ENCODE results near the gene TRMT112.
A peak's percentile ranks its signal among the peaks of the same experiment; 100 is the strongest.

TRMT112 gene

DNA sequence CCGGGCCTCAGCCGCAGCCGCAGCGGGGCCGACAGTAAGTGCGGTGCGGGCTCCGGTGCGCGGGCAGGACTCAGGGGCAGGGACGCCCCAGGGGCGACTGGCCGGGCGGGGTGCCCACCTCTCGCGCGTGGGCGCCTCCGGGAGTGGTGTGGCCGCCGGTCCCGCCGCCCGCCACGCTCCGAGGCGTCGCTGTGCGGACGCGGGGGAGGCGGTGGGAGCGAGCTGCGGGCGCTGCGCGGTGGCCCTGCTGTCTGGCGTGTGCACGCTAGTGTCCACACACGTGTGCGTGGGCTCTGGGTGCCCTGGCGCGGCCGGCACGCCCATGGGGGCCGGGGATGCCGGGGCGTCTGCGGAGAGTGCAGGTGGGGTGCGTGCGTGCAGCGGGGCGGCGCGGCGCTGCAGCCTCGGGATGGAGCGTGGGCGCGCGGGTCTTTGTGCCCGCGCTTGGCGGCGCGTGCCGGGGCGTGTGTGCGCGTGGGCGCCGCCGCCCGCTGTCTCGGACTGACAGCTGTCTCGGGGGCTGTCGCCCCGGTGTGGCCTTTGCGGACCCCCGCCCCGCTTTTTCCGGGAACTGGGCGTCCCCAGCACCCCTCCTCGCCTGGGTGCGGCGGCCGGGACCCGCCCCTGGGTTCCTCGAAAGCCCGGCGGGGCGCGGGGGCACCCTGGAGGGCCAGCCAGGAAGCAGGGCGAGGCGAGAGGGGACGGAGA, 25.5 kb downstream of the TRMT112 start:
- Histone ChIP-seq H3K4me1 (ENCODE audit: control insufficient read depth, insufficient read depth, low read length) (peaks cover 13% of the 10 kb centered on the region), H3K4me3 (ENCODE audit: insufficient read depth, low read depth, low read length) (peak overlapping the region; percentile 4), H3K36me3 (ENCODE audit: control insufficient read depth, insufficient read depth, low read length) (no peaks in the 10 kb centered on the region), H3K27me3 (ENCODE audit: control insufficient read depth, insufficient read depth, low read length, poor library complexity, severe bottlenecking) (peaks cover 80% of the 10 kb centered on the region), H3K9me3 (ENCODE audit: control insufficient read depth, low read length) (no peaks in the 10 kb centered on the region), H3K27ac (ENCODE audit: insufficient read depth, low read depth, low read length, poor library complexity, severe bottlenecking) (no peak overlapping the region)
- whole genome bisulfite sequencing, 2 experiments: 2% methylated on average over 96 of the region's 96 CpGs

DNA sequence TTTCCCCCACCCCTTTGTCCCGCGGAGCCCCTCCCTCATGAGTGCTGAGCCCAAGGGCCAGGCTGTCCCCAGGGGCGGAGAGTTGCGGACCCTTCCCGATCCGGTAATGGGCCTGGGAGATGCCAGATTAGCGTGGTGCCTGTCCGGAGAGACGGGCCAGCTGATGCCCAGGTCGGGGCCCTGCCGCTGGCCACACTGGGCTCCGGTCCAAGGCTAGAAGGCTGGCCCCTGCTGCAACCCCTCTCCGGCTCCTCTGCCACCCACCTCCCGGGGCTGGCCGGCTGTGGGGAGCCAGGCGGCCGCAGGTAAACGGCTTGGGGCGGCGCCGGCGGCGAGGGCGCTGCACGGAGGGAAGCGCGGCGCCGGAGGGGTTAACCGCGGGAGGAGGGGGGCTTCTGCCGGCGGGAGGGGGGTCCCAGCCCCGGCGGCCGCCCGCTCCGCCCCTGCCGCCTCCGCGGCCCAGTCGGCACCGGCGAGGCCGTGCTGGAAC, 26.1 kb downstream of the TRMT112 start, which contains the start of gene KCNK4:
KCNK4 (plus strand) TSS at position 41 of the 490 bp plus-strand sequence. CDS start 1,717 bp downstream, outside the sequence.
- Histone ChIP-seq H3K36me3 (ENCODE audit: control insufficient read depth, insufficient read depth, low read length) (no peaks in the 10 kb centered on the region), H3K27me3 (ENCODE audit: control insufficient read depth, insufficient read depth, low read length, poor library complexity, severe bottlenecking) (peaks cover 74% of the 10 kb centered on the region), H3K9me3 (ENCODE audit: control insufficient read depth, low read length) (no peaks in the 10 kb centered on the region), H3K27ac (ENCODE audit: insufficient read depth, low read depth, low read length, poor library complexity, severe bottlenecking) (no peak within 1 kb of the TSS), H3K4me1 (ENCODE audit: control insufficient read depth, insufficient read depth, low read length) (peaks cover 13% of the 10 kb centered on the region), H3K4me3 (ENCODE audit: insufficient read depth, low read depth, low read length) (peak within 1 kb of the TSS; percentile 4)
- 3% methylated on average over 45 of the region's 45 CpGs for WGBS, 2 experiments

DNA sequence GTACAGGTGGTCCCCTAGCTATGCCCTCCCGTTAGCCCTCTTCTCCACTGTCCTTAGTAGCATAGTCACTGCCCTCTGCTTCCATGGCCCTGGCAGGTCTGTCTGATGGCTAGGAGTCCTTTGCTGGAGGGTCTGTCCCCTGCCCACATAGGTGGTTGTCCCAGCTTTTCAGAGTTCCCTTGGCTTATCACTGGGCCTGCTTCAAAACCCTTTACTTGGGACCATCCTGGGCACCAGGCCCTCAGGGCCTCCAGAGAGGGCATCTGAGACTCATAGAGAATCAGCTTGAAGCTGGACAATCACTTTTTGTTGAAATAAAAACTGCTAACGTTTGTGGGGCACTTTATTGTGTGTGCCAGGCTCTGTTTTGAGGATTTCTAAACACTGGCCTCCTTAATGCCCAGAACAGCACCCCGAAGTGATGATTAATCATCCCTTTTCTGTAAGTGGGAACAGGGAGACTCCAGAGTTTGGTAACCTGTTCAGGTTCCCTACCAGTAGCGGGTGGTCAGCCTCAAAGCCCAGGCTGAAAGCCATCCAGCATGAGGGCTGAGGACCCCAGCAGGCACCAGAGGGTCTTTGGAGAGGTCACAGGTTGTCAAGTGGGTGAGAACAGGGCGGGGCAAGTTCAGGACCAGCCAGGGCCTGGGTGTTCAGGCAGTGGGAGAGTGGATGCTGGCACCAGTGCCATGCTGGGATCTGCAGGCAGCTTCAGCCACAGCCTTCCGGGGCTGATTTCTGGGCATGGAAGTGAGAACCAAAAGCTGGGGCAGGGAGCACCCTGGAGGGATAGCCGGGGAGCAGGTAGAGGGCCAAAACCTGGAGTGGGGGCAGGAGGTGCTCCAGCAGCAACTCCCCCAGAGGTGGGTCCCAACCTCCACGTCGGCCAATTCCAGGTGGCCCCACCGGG, 26.8 kb downstream of the TRMT112 start:
- Histone ChIP-seq H3K4me3 (ENCODE audit: insufficient read depth, low read depth, low read length) (no peak overlapping the region), H3K9me3 (ENCODE audit: control insufficient read depth, low read length) (no peaks in the 10 kb centered on the region), H3K4me1 (ENCODE audit: control insufficient read depth, insufficient read depth, low read length) (peaks cover 13% of the 10 kb centered on the region), H3K27ac (ENCODE audit: insufficient read depth, low read depth, low read length, poor library complexity, severe bottlenecking) (no peak overlapping the region), H3K27me3 (ENCODE audit: control insufficient read depth, insufficient read depth, low read length, poor library complexity, severe bottlenecking) (peaks cover 67% of the 10 kb centered on the region), H3K36me3 (ENCODE audit: control insufficient read depth, insufficient read depth, low read length) (no peaks in the 10 kb centered on the region)
- 48 to 54% methylated on average over 10 of the region's 10 CpGs for WGBS, 2 experiments

DNA sequence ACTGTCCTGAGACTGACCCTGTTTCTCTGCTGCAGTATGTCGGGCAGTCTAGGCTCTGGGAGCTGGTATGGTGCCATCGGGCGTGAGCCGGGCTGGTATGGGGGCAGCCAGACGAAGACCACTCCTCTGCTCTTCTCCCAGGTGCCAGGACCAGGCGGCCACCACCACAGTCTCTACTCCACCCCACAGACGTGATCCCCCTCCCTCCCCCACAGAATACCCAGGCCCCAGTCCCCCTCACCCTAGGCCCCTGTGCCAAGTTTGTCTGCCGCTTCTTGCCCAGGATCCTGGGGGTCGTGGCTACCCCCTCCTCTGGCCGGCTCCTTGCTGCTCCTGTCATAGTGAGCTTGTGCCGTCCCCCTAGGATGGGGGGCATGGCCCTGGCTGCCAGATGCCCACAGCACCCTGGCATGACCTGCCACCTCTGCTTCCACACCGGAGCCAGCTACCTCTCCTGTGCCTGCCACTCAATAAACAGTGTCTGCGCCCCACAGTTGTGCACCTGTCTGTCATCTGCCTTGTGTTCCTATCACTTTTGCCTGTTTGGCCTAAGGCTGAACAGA, 28.3 kb downstream of the TRMT112 start:
- H3K9me3 ChIP-seq (ENCODE audit: control insufficient read depth, low read length): no peaks in the 10 kb centered on the region
- 91 to 92% methylated on average over 13 of the region's 13 CpGs for WGBS, 2 experiments
- no peaks in the 10 kb centered on the region for H3K36me3 ChIP-seq (ENCODE audit: control insufficient read depth, insufficient read depth, low read length)
- peaks cover 52% of the 10 kb centered on the region for H3K27me3 ChIP-seq (ENCODE audit: control insufficient read depth, insufficient read depth, low read length, poor library complexity, severe bottlenecking)
- H3K4me3 ChIP-seq (ENCODE audit: insufficient read depth, low read depth, low read length): no peak overlapping the region
- peaks cover 14% of the 10 kb centered on the region for H3K4me1 ChIP-seq (ENCODE audit: control insufficient read depth, insufficient read depth, low read length)
- H3K27ac ChIP-seq (ENCODE audit: insufficient read depth, low read depth, low read length, poor library complexity, severe bottlenecking): no peak overlapping the region

DNA sequence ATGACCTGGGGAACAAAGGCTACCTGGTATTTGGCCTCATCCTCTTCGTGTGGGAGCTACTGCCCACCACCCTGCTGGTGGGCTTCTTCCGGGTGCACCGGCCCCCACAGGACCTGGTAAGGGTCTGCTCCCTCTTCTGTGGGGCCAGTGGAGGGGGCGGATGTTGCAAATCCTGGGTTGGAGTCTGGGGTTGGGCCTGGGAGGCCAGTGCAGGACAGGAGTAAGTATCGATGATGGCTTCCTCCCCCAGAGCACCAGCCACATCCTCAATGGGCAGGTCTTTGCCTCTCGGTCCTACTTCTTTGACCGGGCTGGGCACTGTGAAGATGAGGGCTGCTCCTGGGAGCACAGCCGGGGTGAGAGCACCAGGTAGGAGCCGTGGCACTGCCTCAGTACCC, 29.0 kb downstream of the TRMT112 start:
- Histone ChIP-seq H3K36me3 (ENCODE audit: control insufficient read depth, insufficient read depth, low read length) (no peaks in the 10 kb centered on the region), H3K4me1 (ENCODE audit: control insufficient read depth, insufficient read depth, low read length) (peaks cover 17% of the 10 kb centered on the region), H3K27ac (ENCODE audit: insufficient read depth, low read depth, low read length, poor library complexity, severe bottlenecking) (no peak overlapping the region), H3K4me3 (ENCODE audit: insufficient read depth, low read depth, low read length) (no peak overlapping the region), H3K27me3 (ENCODE audit: control insufficient read depth, insufficient read depth, low read length, poor library complexity, severe bottlenecking) (peaks cover 45% of the 10 kb centered on the region), H3K9me3 (ENCODE audit: control insufficient read depth, low read length) (no peaks in the 10 kb centered on the region)
- 89% methylated on average over 9 of the region's 9 CpGs for WGBS, 2 experiments

DNA sequence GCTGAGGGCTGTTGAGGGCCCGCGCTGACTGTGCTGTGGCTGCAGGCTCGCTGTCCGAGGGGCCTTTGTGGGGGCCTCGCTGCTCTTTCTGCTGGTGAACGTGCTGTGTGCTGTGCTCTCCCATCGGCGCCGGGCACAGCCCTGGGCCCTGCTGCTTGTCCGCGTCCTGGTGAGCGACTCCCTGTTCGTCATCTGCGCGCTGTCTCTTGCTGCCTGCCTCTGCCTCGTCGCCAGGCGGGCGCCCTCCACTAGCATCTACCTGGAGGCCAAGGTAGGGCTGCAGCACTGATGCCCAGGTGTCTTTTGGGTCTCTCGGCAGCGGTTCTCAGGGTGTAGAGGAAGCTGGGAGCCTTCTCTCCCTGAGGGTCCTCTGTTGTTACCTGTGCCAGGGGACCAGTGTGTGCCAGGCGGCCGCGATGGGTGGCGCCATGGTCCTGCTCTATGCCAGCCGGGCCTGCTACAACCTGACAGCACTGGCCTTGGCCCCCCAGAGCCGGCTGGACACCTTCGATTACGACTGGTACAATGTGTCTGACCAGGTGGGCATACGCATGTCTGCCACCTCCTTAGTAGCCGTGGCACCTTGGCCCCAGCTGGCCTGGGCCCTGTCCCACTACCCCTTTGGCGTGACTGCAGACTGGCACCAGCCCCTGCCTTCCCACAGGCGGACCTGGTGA, 29.5 kb downstream of the TRMT112 start:
- peaks cover 17% of the 10 kb centered on the region for H3K4me1 ChIP-seq (ENCODE audit: control insufficient read depth, insufficient read depth, low read length)
- no peak overlapping the region for H3K27ac ChIP-seq (ENCODE audit: insufficient read depth, low read depth, low read length, poor library complexity, severe bottlenecking)
- no peak overlapping the region for H3K4me3 ChIP-seq (ENCODE audit: insufficient read depth, low read depth, low read length)
- 93% methylated on average over 33 of the region's 33 CpGs for WGBS, 2 experiments
- H3K36me3 ChIP-seq (ENCODE audit: control insufficient read depth, insufficient read depth, low read length): no peaks in the 10 kb centered on the region
- H3K27me3 ChIP-seq (ENCODE audit: control insufficient read depth, insufficient read depth, low read length, poor library complexity, severe bottlenecking): peaks cover 39% of the 10 kb centered on the region
- H3K9me3 ChIP-seq (ENCODE audit: control insufficient read depth, low read length): no peaks in the 10 kb centered on the region

DNA sequence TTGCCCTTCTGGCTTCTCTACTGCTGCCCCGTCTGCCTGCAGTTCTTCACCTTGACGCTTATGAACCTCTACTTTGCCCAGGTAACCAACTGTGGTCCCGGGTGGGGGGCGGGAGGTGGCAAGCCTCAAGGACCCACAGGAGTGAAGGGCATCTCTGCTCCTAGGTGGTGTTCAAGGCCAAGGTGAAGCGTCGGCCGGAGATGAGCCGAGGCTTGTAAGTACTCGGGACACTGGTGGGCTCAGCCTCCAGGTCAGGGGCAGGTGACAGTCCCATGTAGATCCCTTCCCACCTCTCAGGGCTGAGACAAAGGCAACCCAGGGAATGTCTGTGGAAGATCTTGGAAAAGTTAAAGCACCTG, 30.6 kb downstream of the TRMT112 start:
- Histone ChIP-seq H3K27me3 (ENCODE audit: control insufficient read depth, insufficient read depth, low read length, poor library complexity, severe bottlenecking) (peaks cover 29% of the 10 kb centered on the region), H3K36me3 (ENCODE audit: control insufficient read depth, insufficient read depth, low read length) (no peaks in the 10 kb centered on the region), H3K4me1 (ENCODE audit: control insufficient read depth, insufficient read depth, low read length) (peaks cover 8% of the 10 kb centered on the region), H3K9me3 (ENCODE audit: control insufficient read depth, low read length) (no peaks in the 10 kb centered on the region), H3K27ac (ENCODE audit: insufficient read depth, low read depth, low read length, poor library complexity, severe bottlenecking) (no peak overlapping the region), H3K4me3 (ENCODE audit: insufficient read depth, low read depth, low read length) (no peak overlapping the region)
- 91 to 95% methylated on average over 9 of the region's 9 CpGs for whole genome bisulfite sequencing, 2 experiments

DNA sequence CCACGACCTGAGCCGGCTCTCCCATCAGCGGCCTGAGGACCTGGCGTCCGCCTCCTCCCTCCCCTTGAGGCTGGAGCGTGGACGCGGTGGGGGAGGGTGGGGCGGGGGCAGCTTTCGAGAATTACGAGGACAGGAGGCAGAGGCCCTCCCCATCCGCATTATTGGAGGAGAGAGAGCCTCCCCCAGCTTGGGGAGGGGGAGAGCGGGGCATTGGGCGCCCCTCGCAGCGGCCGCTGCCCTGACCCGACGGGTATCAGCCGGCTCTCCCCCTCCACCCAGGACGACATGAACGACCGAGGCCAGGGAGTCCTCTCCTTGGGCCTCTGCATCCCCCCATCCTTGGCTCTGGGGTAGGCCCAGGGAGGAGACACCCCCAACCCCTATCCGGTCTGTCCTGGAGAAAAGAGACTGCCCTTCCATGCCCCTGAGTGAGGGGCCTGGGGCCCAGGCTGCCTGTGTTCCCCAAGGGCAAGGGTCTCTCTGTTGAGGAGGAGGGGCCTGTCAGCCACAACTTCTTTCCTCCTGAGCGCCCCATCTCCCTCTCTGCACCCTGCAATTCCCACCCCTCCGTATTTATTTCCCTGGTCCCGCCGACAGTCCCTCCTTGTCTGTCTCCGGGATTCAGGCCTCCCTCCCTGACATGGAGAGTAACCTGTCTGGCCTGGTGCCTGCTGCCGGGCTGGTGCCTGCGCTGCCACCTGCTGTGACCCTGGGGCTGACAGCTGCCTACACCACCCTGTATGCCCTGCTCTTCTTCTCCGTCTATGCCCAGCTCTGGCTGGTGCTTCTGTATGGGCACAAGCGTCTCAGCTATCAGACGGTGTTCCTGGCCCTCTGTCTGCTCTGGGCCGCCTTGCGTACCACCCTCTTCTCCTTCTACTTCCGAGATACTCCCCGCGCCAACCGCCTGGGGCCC, 31.2 kb downstream of the TRMT112 start:
- Histone ChIP-seq H3K27ac (ENCODE audit: insufficient read depth, low read depth, low read length, poor library complexity, severe bottlenecking) (no peak overlapping the region), H3K36me3 (ENCODE audit: control insufficient read depth, insufficient read depth, low read length) (no peaks in the 10 kb centered on the region), H3K9me3 (ENCODE audit: control insufficient read depth, low read length) (no peaks in the 10 kb centered on the region), H3K4me3 (ENCODE audit: insufficient read depth, low read depth, low read length) (peak overlapping the region; percentile 86), H3K27me3 (ENCODE audit: control insufficient read depth, insufficient read depth, low read length, poor library complexity, severe bottlenecking) (peaks cover 23% of the 10 kb centered on the region), H3K4me1 (ENCODE audit: control insufficient read depth, insufficient read depth, low read length) (peaks cover 5% of the 10 kb centered on the region)
- 29 to 31% methylated on average over 39 to 40 of the region's 40 CpGs for WGBS, 2 experiments

Measured in ectodermal cell (in vitro differentiated cells).